Right cardiac atrium (tissue), 5 donors: ENCODE measurements around the gene RSBN1. TPM values are rescaled to one million over a fixed set of nuclear protein-coding genes. Genes with fewer than 3 reads are reported as not detected.
"Not testable (repeated sequence)": the region's sequence is repeated elsewhere in the genome, so short reads cannot be mapped to it uniquely, and the experiment has no call there.

Experiments used
- ATAC-seq, 2 donors: fragments of 200-7000 bp; cut with Tn5 transposase; one replicate each; pipeline versions ENCODE4 v1.8.0 to v1.9.1; 2020; ENCODE audit warnings: moderate library complexity in 2 of 2, mild to moderate bottlenecking in 1 of 2
- DNase-seq, 3 donors: peaks; one replicate each; pipeline ENCODE4 v3.0.0-alpha.2; 2020
- H3K27ac ChIP-seq: one replicate; pipeline ENCODE4 v1.5.1; 2013; ENCODE audit warnings: mild to moderate bottlenecking, low read length, control low read depth, moderate library complexity
- H3K27me3 ChIP-seq: one replicate; pipeline ENCODE4 v1.6.1; 2013; ENCODE audit not compliant: control insufficient read depth, insufficient read depth
- H3K4me1 ChIP-seq: one replicate; pipeline ENCODE4 v1.6.1; 2013; ENCODE audit warnings: low read length; ENCODE audit not compliant: control insufficient read depth, insufficient read depth
- H3K4me3 ChIP-seq: one replicate; pipeline ENCODE4 v1.5.1; 2013; ENCODE audit warnings: low read length, control low read depth
- H3K9me3 ChIP-seq: one replicate; pipeline ENCODE4 v1.6.1; 2013; ENCODE audit warnings: low read length; ENCODE audit not compliant: control insufficient read depth
- whole genome bisulfite sequencing: extraction: QIAGEN DNeasy Blood & Tissue Kit; methylation state at CpG from one replicate; pipeline ENCODE4 v1.1.7; 2013; 5-methylcytosine and 5-hydroxymethylcytosine counted together
- intact Hi-C, 4 donors: fragments of 100-400 bp; cut with DNase I; formaldehyde crosslinking; loops; one replicate each; pipeline versions ENCODE4 v1.11.0 to v1.14.0; 2022 to 2023
- polyA plus RNA-seq: library from polyadenylated mRNA; stranded (reverse); fragments of 200-250 nt; gene quantifications from one replicate; pipeline ENCODE4 v1.2.3, GENCODE V29; 2013
- total RNA-seq, 4 donors: library from RNA; stranded (reverse); fragmentation: NEBNext Ultra II Directional; extraction: Animal tissue kit (Norgen Biotek cat#: 25700); gene quantifications; one replicate each; pipeline ENCODE4 v1.2.1, GENCODE V29; 2021
- donor health status: healthy with polysubstance abuse.
- donor health status: DM: no; HTN: yes; CAD: no.
- donor health status: DM: no; HTN: no; CAD: no.
- donor health status: DM: no; HTN: yes; CAD: no; lungs with severe emphysema.
- donor health status: DM: yes; HTN: yes; CAD: no.

Gene RSBN1
- total and polyA plus RNA-seq, 5 donors: 3.8 to 15.2 (median 12.8) TPM

GRCh38 chr1:113852694-113853093, 40.4 kb upstream of the RSBN1 start:
- WGBS: 89% methylated on average over 6 of the region's 6 CpGs
- H3K4me3 ChIP-seq, DNase-seq, H3K27ac ChIP-seq, H3K9me3 ChIP-seq, H3K4me1 ChIP-seq, H3K27me3 ChIP-seq, ATAC-seq, intact Hi-C loops: not testable (repeated sequence)

DNA sequence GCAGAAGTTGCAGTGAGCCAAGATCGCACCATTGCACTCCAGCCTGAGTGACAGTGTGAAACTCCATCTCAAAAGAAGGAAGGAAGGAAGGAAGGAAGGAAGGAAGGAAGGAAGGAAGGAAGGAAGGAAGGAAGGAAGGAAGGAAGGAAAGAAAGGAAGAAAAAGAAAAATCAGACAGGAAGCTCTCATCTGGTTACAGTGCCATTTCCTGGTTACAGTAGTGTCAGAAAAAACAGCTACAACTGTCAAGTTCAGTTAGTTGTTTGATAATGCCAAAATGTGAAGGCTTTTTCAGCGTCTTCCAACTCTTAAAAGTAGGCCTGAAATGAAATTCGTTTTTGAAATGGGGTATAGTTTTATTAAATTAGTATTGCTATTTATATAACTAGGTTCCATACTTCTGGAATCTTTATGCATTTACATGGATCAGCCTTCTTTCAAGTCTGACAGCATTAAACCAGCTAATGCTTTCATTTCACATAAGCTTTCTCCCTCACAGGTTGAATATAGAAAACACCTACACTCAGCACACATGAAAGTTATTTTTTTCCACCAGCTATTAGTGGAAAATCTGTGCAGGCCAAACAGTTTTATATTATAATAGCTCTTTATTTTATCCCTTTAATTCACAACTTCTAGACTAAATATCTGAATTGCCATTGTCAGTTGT, 38.0 kb upstream of the RSBN1 start:
- Histone ChIP-seq H3K4me3 (no peak overlapping the region), H3K9me3 (no peaks in the 10 kb centered on the region), H3K27ac (no peak overlapping the region), H3K27me3 (no peaks in the 10 kb centered on the region), H3K4me1 (no peaks in the 10 kb centered on the region)
- intact Hi-C loops: no loop called here
- DNase-seq (no peak), ATAC-seq (no peak)
- 74% methylated on average over 3 of the region's 3 CpGs for WGBS

DNA sequence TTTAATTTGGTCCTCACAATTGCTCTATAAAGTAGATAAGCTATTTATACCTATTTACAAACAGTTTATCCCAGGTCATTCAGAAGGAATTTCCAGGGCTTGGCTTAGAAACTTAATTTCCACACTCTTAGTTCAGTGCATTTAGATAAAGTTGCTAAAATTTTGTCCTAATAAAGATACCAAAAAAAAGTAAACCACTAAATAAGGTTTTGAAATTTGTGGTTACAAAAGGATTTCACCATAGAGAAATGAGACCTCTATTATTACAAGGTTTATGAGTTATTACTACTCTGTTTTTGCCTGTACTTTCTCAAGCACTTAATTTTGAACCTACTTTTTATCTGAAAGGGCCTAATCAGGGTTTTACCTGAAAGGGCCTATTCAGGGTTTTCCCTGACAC, 36.8 kb upstream of the RSBN1 start:
- Histone ChIP-seq H3K4me3 (no peak overlapping the region), H3K9me3 (no peaks in the 10 kb centered on the region), H3K27me3 (no peaks in the 10 kb centered on the region), H3K27ac (no peak overlapping the region), H3K4me1 (no peaks in the 10 kb centered on the region)
- DNase-seq (no peak), ATAC-seq (no peak)
- intact Hi-C loops: no loop called here

DNA sequence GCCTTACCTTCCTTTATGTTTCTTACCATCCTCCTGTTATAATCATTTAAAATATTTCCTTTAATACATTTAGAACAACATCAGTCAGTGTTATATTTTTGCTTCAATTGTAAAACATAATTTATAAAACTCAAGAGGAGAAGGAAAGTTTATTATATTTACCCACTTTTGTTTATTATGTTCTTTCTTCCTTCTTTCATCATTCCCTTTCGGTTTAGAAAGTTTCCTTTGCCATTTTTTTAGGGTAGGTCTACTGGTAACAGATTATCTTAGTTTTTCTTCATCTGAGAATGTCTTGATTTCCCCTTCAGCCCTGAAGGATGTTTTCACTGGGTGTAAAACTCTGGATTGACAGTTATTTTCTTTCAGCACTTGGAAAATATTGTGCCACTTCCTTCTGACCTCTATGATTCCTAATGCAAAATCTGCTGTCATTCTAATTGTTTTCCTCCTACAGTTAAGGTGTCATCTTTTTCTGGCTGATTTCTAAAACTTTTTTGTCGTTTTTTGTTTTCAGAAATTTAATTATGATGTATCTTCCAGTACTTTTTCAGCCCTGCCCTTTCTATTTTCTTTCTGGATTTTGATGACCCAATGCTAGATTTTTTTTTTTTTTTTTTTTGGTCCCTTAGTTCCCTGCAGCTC, 34.2 kb upstream of the RSBN1 start:
- Histone ChIP-seq H3K4me3 (no peak overlapping the region), H3K27me3 (no peaks in the 10 kb centered on the region), H3K9me3 (no peaks in the 10 kb centered on the region), H3K4me1 (no peaks in the 10 kb centered on the region), H3K27ac (no peak overlapping the region)
- 72% methylated on average over 2 of the region's 2 CpGs for WGBS
- DNase-seq: no peak
- intact Hi-C loops: no loop called here
- ATAC-seq: no peak

- WGBS: 100% methylated on average over 1 of the region's 1 CpG
- no peak for DNase-seq
- no peak for ATAC-seq
- no peaks in the 10 kb centered on the region for H3K4me1 ChIP-seq
- no peaks in the 10 kb centered on the region for H3K27me3 ChIP-seq
- H3K9me3 ChIP-seq: no peaks in the 10 kb centered on the region
- H3K27ac ChIP-seq: no peak overlapping the region
- no peak overlapping the region for H3K4me3 ChIP-seq
- intact Hi-C loops: loop anchor here in 2 of 4 donors (10.0 kb wide), 1 partner anchor 68 kb away; the partner anchor contains the start of genes AP4B1 (in 2 of the 2) and DCLRE1B (in 2 of the 2)
These were observed 24.3 kb upstream of the RSBN1 start for GRCh38 chr1:113836534-113836933.

DNA sequence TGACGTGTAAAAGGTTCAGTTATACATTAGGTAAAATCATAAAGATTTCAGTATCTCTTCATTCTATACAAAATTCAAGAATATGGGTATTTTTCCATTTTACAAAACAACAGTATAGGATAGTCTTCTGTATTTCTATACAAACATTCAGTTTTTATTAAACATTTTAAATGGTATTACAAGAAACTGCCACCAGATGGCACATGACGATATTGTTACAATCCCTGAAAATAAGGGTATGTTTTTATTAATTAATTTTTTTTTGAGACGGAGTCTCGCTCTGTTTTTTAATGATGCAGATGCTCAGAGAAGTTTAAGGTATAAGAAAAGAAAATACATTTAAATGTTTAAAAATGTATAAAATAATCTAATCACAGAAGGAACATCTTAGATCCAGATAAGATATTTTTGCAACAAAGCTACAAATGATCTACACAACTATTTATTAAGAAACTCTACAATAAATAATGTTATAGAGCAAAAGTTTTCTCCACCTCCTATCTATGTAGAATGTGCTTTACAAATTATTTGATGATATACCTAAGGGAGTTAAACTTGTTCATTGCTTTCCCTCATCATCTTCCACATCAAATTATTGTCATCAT, 23.5 kb upstream of the RSBN1 start:
- Histone ChIP-seq H3K9me3 (no peaks in the 10 kb centered on the region), H3K27ac (no peak overlapping the region), H3K4me3 (no peak overlapping the region), H3K4me1 (no peaks in the 10 kb centered on the region), H3K27me3 (no peaks in the 10 kb centered on the region)
- ATAC-seq (no peak), DNase-seq (no peak)
- intact Hi-C loops: loop anchor here in 2 of 4 donors (10.0 kb wide), 1 partner anchor 69 kb away; the partner anchor contains the start of genes AP4B1 (in 2 of the 2) and DCLRE1B (in 2 of the 2)
- WGBS: 17% methylated on average over 4 of the region's 4 CpGs

DNA sequence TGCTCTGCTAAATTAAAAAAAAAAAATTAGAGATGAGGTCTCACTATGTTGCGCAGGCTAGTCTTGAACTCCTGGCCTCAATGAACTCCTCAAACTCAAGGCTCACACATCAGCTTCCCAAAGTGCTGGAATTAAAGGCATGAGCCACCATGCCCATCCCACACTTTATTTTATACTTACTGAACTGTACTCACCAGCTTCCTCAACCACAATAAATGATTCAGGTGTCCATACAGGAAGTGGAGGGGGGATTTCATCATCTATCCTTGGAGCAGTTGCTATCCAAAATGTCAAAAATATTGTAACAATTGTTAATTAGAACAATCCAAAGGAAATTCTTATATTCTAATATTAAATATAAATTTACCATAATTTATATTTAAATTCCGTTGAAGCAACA, 22.4 kb upstream of the RSBN1 start:
- H3K27ac ChIP-seq: no peak overlapping the region
- intact Hi-C loops: loop anchor here in 2 of 4 donors (10.0 kb wide), 1 partner anchor 70 kb away; the partner anchor contains the start of genes AP4B1 (in 2 of the 2) and DCLRE1B (in 2 of the 2)
- H3K9me3 ChIP-seq: no peaks in the 10 kb centered on the region
- H3K27me3 ChIP-seq: no peaks in the 10 kb centered on the region
- no peak for ATAC-seq
- no peaks in the 10 kb centered on the region for H3K4me1 ChIP-seq
- H3K4me3 ChIP-seq: no peak overlapping the region
- 98% methylated on average over 2 of the region's 2 CpGs for WGBS
- DNase-seq: no peak

GRCh38 chr1:113830039-113830438, 17.8 kb upstream of the RSBN1 start:
- WGBS: 73% methylated on average over 3 of the region's 3 CpGs
- no peak for ATAC-seq

GRCh38 chr1:113821916-113822315, 9.6 kb upstream of the RSBN1 start:
- ATAC-seq (no peak), DNase-seq (no peak)
- 71% methylated on average over 1 of the region's 1 CpG for WGBS
- Histone ChIP-seq H3K27ac (no peak overlapping the region), H3K27me3 (no peaks in the 10 kb centered on the region), H3K4me3 (no peak overlapping the region), H3K4me1 (no peaks in the 10 kb centered on the region), H3K9me3 (no peaks in the 10 kb centered on the region)
- intact Hi-C loops: no loop called here

More at GRCh38 chr1:113830039-113830438, 17.8 kb upstream of the RSBN1 start:
- H3K27me3 ChIP-seq: no peaks in the 10 kb centered on the region
- no peaks in the 10 kb centered on the region for H3K9me3 ChIP-seq
- intact Hi-C loops: loop anchor here in 2 of 4 donors (10.0 kb wide), 1 partner anchor 75 kb away; the partner anchor contains the start of genes AP4B1 (in 2 of the 2) and DCLRE1B (in 2 of the 2)
- no peak for DNase-seq
- H3K4me3 ChIP-seq: no peak overlapping the region
- H3K27ac ChIP-seq: no peak overlapping the region
- no peaks in the 10 kb centered on the region for H3K4me1 ChIP-seq

GRCh38 chr1:113818578-113818977, 6.3 kb upstream of the RSBN1 start:
- Histone ChIP-seq H3K27me3 (no peaks in the 10 kb centered on the region), H3K9me3 (no peaks in the 10 kb centered on the region), H3K4me3 (no peak overlapping the region), H3K27ac (no peak overlapping the region), H3K4me1 (no peaks in the 10 kb centered on the region)
- ATAC-seq (no peak), DNase-seq (no peak)
- WGBS: 89% methylated on average over 2 of the region's 2 CpGs
- intact Hi-C loops: no loop called here

DNA sequence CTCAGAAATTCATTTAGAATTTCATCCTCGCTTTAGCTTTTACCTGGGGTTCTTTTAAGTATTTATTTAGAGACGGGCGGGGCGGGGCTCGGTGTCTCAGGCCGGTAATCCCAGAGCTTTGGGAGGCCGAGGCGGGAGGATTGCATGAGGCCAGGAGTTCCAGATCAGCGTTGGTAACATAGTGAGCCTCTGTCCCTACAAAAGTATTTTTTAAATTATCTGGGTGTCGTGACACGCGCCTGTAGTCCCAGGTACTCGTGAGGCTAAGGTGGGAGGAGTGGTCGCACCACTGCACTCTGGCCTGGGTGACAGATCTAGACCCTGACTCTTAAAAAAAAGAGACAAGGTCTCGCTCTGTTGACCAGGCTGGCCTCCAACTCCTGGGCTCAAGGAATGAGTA, 942 bp upstream of the RSBN1 start:
- no peak for ATAC-seq
- intact Hi-C loops: loop anchor here in 1 of 4 donors (5.0 kb wide), 1 partner anchor 51 kb away; no protein-coding TSS in a partner anchor
- H3K27me3 ChIP-seq: no peaks in the 10 kb centered on the region
- H3K9me3 ChIP-seq: no peaks in the 10 kb centered on the region
- 99% methylated on average over 15 of the region's 15 CpGs for WGBS
- H3K27ac ChIP-seq: no peak overlapping the region
- no peak overlapping the region for H3K4me3 ChIP-seq
- DNase-seq: peak in 1 of 3 donors; percentile 49
- no peaks in the 10 kb centered on the region for H3K4me1 ChIP-seq
